RWPE2 (cell line): ENCODE results near the gene FBRSL1.

Experiments used
- ATAC-seq: fragments of 200-7000 bp; cut with Tn5 transposase; 3 replicates; pipeline ENCODE4 v1.9.1; 2021; ENCODE audit warnings: low read depth
- DNase-seq: peaks from one replicate; pipeline ENCODE4 v3.0.0-alpha.2; 2020; ENCODE audit warnings: low spot score
- H3K27ac ChIP-seq: fragments of 450-650 bp; 2 replicates; pipeline ENCODE4 v1.5.1; 2017; ENCODE audit warnings: mild to moderate bottlenecking; ENCODE audit not compliant: poor library complexity, severe bottlenecking
- H3K27me3 ChIP-seq: fragments of 250-450 bp; sonication (Bioruptor Pico); 2 replicates; pipeline ENCODE4 v1.5.1; 2021; ENCODE audit warnings: mild to moderate bottlenecking, moderate library complexity; ENCODE audit not compliant: insufficient read depth, poor library complexity, severe bottlenecking
- H3K36me3 ChIP-seq: fragments of 250-450 bp; sonication (Bioruptor Pico); 2 replicates; pipeline ENCODE4 v1.5.1; 2020; ENCODE audit warnings: low read depth, mild to moderate bottlenecking, moderate library complexity
- H3K4me1 ChIP-seq: fragments of 250-450 bp; sonication (Bioruptor Pico); 2 replicates; pipeline ENCODE4 v1.5.1; 2021; ENCODE audit warnings: mild to moderate bottlenecking, moderate library complexity; ENCODE audit not compliant: insufficient read depth, poor library complexity, severe bottlenecking
- H3K4me3 ChIP-seq: fragments of 250-450 bp; sonication (Bioruptor Pico); 2 replicates; pipeline ENCODE4 v1.5.1; 2021; ENCODE audit warnings: mild to moderate bottlenecking, moderate library complexity; ENCODE audit not compliant: severe bottlenecking
- H3K9me3 ChIP-seq: fragments of 250-450 bp; sonication (Bioruptor Pico); 2 replicates; pipeline ENCODE4 v1.5.1; 2021; ENCODE audit warnings: mild to moderate bottlenecking, moderate library complexity; ENCODE audit not compliant: severe bottlenecking
- TF ChIP-seq, protein P1 (sequence below): fragments of 450-650 bp; IDR thresholded peaks from one replicate; pipeline ENCODE4 v1.5.1; 2017; ENCODE audit warnings: mild to moderate bottlenecking, moderate library complexity; ENCODE audit not compliant: poor library complexity, severe bottlenecking

Gene FBRSL1

DNA sequence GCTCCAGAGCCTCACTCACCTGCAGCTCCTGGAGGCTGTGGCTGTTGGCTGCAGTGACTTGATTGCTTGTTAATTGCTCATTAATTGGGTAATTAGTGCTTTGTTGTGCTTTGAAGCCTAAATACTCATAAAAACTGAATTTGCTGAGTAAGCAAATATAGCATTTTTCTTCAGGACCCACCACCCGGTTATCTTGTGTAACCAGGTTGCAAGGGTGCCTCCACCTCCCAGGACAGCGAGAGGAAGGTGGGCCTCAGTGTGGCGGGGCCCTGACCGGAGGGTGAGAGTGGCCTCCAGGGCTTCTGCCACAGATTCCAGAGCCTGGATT, 48.7 kb downstream of the FBRSL1 start:
- TF ChIP-seq, protein P1, sequence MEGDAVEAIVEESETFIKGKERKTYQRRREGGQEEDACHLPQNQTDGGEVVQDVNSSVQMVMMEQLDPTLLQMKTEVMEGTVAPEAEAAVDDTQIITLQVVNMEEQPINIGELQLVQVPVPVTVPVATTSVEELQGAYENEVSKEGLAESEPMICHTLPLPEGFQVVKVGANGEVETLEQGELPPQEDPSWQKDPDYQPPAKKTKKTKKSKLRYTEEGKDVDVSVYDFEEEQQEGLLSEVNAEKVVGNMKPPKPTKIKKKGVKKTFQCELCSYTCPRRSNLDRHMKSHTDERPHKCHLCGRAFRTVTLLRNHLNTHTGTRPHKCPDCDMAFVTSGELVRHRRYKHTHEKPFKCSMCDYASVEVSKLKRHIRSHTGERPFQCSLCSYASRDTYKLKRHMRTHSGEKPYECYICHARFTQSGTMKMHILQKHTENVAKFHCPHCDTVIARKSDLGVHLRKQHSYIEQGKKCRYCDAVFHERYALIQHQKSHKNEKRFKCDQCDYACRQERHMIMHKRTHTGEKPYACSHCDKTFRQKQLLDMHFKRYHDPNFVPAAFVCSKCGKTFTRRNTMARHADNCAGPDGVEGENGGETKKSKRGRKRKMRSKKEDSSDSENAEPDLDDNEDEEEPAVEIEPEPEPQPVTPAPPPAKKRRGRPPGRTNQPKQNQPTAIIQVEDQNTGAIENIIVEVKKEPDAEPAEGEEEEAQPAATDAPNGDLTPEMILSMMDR = no peak
- Histone ChIP-seq H3K4me1 (no peaks in the 10 kb centered on the region), H3K9me3 (no peaks in the 10 kb centered on the region), H3K27ac (no peak overlapping the region), H3K36me3 (no peaks in the 10 kb centered on the region), H3K4me3 (no peak overlapping the region), H3K27me3 (no peaks in the 10 kb centered on the region)
- DNase-seq (no peak), ATAC-seq (no peak)

DNA sequence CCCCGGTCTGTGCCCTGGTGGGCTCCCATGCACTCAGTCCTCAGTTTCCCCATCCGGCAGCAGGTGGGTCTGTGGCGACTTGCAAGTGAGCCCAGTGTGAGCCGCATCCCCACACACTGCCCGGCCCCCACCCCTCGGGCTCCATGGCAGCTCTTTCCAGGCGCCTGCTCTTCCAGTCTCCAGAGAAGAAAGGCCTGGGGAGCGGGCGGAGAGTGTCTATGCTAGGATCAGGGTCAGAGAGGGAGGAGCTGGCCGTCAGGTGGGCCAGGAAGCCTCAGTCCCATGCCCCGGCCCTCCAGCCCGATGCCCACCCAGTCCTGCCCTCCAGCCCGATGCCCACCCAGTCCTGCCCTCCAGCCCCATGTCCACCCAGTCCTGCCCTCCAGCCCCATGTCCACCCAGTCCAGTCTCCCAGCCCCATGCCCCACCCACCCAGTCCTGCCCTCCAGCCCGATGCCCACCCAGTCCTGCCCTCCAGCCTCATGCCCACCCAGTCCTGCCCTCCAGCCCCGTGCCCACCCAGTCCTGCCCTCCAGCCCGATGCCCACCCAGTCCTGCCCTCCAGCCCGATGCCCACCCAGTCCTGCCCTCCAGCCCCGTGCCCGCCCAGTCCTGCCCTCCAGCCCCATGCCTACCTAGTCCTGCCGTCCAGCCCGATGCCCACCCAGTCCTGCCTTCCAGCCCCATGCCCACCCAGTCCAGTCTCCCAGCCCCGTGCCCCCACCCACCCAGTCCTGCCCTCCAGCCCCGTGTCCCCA, 49.2 kb downstream of the FBRSL1 start:
- no peaks in the 10 kb centered on the region for H3K36me3 ChIP-seq
- H3K27ac ChIP-seq = no peak overlapping the region
- ATAC-seq = no peak
- no peaks in the 10 kb centered on the region for H3K4me1 ChIP-seq
- H3K9me3 ChIP-seq = no peaks in the 10 kb centered on the region
- no peak overlapping the region for H3K4me3 ChIP-seq
- TF ChIP-seq, protein P1 = no peak
- no peak for DNase-seq
- H3K27me3 ChIP-seq = no peaks in the 10 kb centered on the region

DNA sequence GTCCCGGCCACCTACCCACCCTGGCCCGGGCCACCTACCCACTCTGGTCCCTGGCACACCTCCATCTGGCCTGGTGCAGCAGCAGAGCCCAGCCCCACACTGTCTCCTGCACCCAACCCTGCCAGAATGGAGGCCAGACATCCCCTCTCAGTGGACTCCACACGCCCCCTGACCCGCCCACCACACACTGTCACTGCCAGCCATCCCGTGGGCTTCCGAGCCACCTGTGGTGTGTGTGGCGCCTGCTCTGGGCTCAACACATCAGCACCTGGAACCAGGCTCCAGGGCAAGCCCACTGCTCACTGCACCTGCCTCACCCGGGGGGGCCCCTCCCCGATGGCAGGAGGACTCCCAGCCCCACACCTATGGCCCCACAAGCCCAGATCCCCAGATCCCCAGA, 50.5 kb downstream of the FBRSL1 start:
- TF ChIP-seq, protein P1 = no peak
- Histone ChIP-seq H3K4me1 (no peaks in the 10 kb centered on the region), H3K36me3 (no peaks in the 10 kb centered on the region), H3K27ac (no peak overlapping the region), H3K27me3 (no peaks in the 10 kb centered on the region), H3K9me3 (no peaks in the 10 kb centered on the region), H3K4me3 (no peak overlapping the region)
- DNase-seq (no peak), ATAC-seq (no peak)

DNA sequence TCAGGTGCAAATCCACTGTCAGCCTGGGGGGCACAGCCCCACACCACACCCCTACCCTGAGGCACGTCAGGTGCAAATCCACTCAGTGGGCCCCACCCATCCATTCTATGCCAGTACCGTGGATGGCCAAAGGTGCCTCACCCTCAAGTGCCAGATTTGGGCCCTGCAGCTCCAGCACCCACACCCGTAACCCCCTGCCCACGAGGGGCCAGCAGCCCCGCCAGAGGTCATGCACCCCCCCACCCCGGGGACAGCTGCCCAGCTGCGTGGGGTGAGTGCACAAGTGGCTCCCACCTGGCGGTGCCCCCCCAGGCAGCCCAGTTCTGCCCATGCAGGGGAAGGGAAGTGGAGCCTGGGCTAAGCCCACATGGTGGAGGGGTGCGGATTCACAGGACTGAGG, 51.2 kb downstream of the FBRSL1 start:
- ATAC-seq (no peak), DNase-seq (no peak)
- H3K9me3 ChIP-seq = no peaks in the 10 kb centered on the region
- H3K4me1 ChIP-seq = no peaks in the 10 kb centered on the region
- H3K36me3 ChIP-seq = no peaks in the 10 kb centered on the region
- TF ChIP-seq, protein P1 = no peak
- H3K4me3 ChIP-seq = no peak overlapping the region
- H3K27me3 ChIP-seq = no peaks in the 10 kb centered on the region
- no peak overlapping the region for H3K27ac ChIP-seq

DNA sequence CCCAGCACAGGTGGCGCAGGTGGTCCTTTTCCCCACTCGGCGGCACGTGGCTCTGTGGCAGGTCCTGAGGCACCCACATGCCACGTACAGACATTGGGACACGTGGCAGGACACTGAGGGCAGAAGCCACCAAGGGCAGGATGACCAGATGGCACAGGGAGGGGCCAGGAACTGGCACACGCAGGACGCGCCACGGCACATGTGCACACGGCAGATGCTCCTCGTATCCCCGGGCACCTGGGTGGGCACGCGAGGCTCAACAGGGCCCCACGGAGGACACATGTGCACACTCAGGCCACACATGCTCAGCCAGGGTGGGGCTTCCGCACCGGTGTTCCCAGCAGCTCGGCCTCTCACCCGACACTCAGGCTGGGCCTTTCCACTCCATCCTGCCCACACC, 52.0 kb downstream of the FBRSL1 start:
- Histone ChIP-seq H3K4me1 (no peaks in the 10 kb centered on the region), H3K27me3 (no peaks in the 10 kb centered on the region), H3K9me3 (no peaks in the 10 kb centered on the region), H3K36me3 (no peaks in the 10 kb centered on the region), H3K4me3 (no peak overlapping the region), H3K27ac (no peak overlapping the region)
- no peak for ATAC-seq
- TF ChIP-seq, protein P1 = no peak
- no peak for DNase-seq
